ENCODE measurements around the gene TNRC6B.

The TNRC6B gene

GRCh38 chr22:40241200-40241763 is 63.6 kb downstream of the TNRC6B start:
- no peak overlapping the region for H3K4me3 ChIP-seq (ENCODE audit: low read depth, low read length, poor library complexity, severe bottlenecking)
- no peak overlapping the region for H3K27ac ChIP-seq (ENCODE audit: low read depth, low read length, poor library complexity, severe bottlenecking)
- H3F3A ChIP-seq (ENCODE audit: insufficient read depth, low read length): no peaks in the 10 kb centered on the region
- no peaks in the 10 kb centered on the region for H3K9me2 ChIP-seq (ENCODE audit: low read depth, low read length)
- peaks cover 20% of the 10 kb centered on the region; the same call in 1 of the 2 replicates for H3K36me3 ChIP-seq (ENCODE audit: insufficient read depth, low read length)
- no peaks in the 10 kb centered on the region for H3K9me3 ChIP-seq (ENCODE audit: low read length)
- TF ChIP-seq, protein P1, sequence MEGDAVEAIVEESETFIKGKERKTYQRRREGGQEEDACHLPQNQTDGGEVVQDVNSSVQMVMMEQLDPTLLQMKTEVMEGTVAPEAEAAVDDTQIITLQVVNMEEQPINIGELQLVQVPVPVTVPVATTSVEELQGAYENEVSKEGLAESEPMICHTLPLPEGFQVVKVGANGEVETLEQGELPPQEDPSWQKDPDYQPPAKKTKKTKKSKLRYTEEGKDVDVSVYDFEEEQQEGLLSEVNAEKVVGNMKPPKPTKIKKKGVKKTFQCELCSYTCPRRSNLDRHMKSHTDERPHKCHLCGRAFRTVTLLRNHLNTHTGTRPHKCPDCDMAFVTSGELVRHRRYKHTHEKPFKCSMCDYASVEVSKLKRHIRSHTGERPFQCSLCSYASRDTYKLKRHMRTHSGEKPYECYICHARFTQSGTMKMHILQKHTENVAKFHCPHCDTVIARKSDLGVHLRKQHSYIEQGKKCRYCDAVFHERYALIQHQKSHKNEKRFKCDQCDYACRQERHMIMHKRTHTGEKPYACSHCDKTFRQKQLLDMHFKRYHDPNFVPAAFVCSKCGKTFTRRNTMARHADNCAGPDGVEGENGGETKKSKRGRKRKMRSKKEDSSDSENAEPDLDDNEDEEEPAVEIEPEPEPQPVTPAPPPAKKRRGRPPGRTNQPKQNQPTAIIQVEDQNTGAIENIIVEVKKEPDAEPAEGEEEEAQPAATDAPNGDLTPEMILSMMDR (IDR thresholded peaks at IDR 0.05; ENCODE audit: low read length): no peak
- no peak for TF ChIP-seq EZH2 (IDR thresholded peaks at IDR 0.05; ENCODE audit: borderline replicate concordance, low read length)
- H3K4me2 ChIP-seq (ENCODE audit: low read length): no peak overlapping the region
- H3K4me1 ChIP-seq (ENCODE audit: insufficient read depth, low read length, severe bottlenecking): peaks cover 35% of the 10 kb centered on the region
- no peak overlapping the region for H3K9ac ChIP-seq (ENCODE audit: low read length)
- H4K20me1 ChIP-seq (ENCODE audit: insufficient read depth, low read length): no peaks in the 10 kb centered on the region
- H3K79me2 ChIP-seq (ENCODE audit: insufficient read depth, low read length): peaks cover 73% of the 10 kb centered on the region
- H2AFZ ChIP-seq (ENCODE audit: low read length): no peak overlapping the region
- H3K27me3 ChIP-seq (ENCODE audit: insufficient read depth, low read length): no peaks in the 10 kb centered on the region

GRCh38 chr22:40243891-40244290 is 66.2 kb downstream of the TNRC6B start:
- Histone ChIP-seq H3F3A (ENCODE audit: insufficient read depth, low read length) (no peaks in the 10 kb centered on the region), H3K9me3 (ENCODE audit: low read length) (no peaks in the 10 kb centered on the region), H3K4me1 (ENCODE audit: insufficient read depth, low read length, severe bottlenecking) (peaks cover 15% of the 10 kb centered on the region), H3K4me2 (ENCODE audit: low read length) (no peak overlapping the region), H3K27ac (ENCODE audit: low read depth, low read length, poor library complexity, severe bottlenecking) (no peak overlapping the region), H3K9ac (ENCODE audit: low read length) (no peak overlapping the region), H2AFZ (ENCODE audit: low read length) (no peak overlapping the region), H3K36me3 (ENCODE audit: insufficient read depth, low read length) (peaks cover 37% of the 10 kb centered on the region), H4K20me1 (ENCODE audit: insufficient read depth, low read length) (no peaks in the 10 kb centered on the region), H3K79me2 (ENCODE audit: insufficient read depth, low read length) (peaks cover 70% of the 10 kb centered on the region), H3K9me2 (ENCODE audit: low read depth, low read length) (no peaks in the 10 kb centered on the region), H3K27me3 (ENCODE audit: insufficient read depth, low read length) (no peaks in the 10 kb centered on the region), H3K4me3 (ENCODE audit: low read depth, low read length, poor library complexity, severe bottlenecking) (no peak overlapping the region)
- TF ChIP-seq, protein P1 (IDR thresholded peaks at IDR 0.05; ENCODE audit: low read length): no peak
- TF ChIP-seq EZH2 (IDR thresholded peaks at IDR 0.05; ENCODE audit: borderline replicate concordance, low read length): no peak

DNA sequence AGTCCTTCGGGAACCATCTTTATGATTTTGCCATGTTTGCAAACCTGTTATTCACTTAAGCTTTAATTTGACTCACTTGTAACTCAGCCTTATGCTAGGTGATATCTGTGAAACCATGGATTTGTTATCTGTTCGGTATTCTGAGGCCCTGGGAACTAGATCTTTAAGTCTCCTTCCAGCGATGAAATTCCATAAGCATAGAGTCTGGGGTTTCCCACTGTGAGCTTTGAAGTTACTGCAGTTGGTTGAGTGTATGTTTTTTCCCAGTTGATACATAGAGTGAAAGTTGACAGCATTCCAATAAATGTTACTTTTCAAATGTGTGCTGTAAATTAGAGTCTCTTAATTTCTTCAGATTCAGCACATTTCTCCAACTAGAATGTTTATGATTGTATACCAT is 66.9 kb downstream of the TNRC6B start:
- peaks cover 68% of the 10 kb centered on the region for H3K79me2 ChIP-seq (ENCODE audit: insufficient read depth, low read length)
- H3K9me2 ChIP-seq (ENCODE audit: low read depth, low read length): no peaks in the 10 kb centered on the region
- H3K27me3 ChIP-seq (ENCODE audit: insufficient read depth, low read length): no peaks in the 10 kb centered on the region
- H3K27ac ChIP-seq (ENCODE audit: low read depth, low read length, poor library complexity, severe bottlenecking): no peak overlapping the region
- no peak for TF ChIP-seq EZH2 (IDR thresholded peaks at IDR 0.05; ENCODE audit: borderline replicate concordance, low read length)
- TF ChIP-seq, protein P1 (IDR thresholded peaks at IDR 0.05; ENCODE audit: low read length): no peak
- no peak overlapping the region for H3K9ac ChIP-seq (ENCODE audit: low read length)
- no peaks in the 10 kb centered on the region for H4K20me1 ChIP-seq (ENCODE audit: insufficient read depth, low read length)
- H2AFZ ChIP-seq (ENCODE audit: low read length): no peak overlapping the region
- H3F3A ChIP-seq (ENCODE audit: insufficient read depth, low read length): no peaks in the 10 kb centered on the region
- H3K4me2 ChIP-seq (ENCODE audit: low read length): no peak overlapping the region
- H3K4me3 ChIP-seq (ENCODE audit: low read depth, low read length, poor library complexity, severe bottlenecking): no peak overlapping the region
- peaks cover 44% of the 10 kb centered on the region for H3K36me3 ChIP-seq (ENCODE audit: insufficient read depth, low read length)
- H3K9me3 ChIP-seq (ENCODE audit: low read length): no peaks in the 10 kb centered on the region
- H3K4me1 ChIP-seq (ENCODE audit: insufficient read depth, low read length, severe bottlenecking): peaks cover 15% of the 10 kb centered on the region

Data from OCI-LY1 (cell line).